Keratinocyte (primary cell): Measurements from ENCODE around the gene CD101. TPM values are rescaled to one million over a fixed set of nuclear protein-coding genes. Genes with fewer than 3 reads are reported as not detected.

Experiments used
- DNase-seq: peaks from one replicate; pipeline ENCODE4 v3.0.0-alpha.2; 2011; ENCODE audit warnings: low read depth, missing footprints, low spot score
- FAIRE-seq: peaks from 2 replicates; lab custom pipeline; 2011; peaks lifted over from hg19 to GRCh38; lab: Jason Lieb, UNC
- H2AFZ ChIP-seq: 2 replicates; pipeline ENCODE4 v1.6.0; 2012; ENCODE audit warnings: low read length, control low read depth, inconsistent platforms; ENCODE audit not compliant: control insufficient read depth
- H3K27ac ChIP-seq: 2 replicates; pipeline ENCODE4 v1.5.1; 2011; ENCODE audit warnings: low read length; ENCODE audit not compliant: control insufficient read depth, insufficient read depth
- H3K27me3 ChIP-seq: 3 replicates; pipeline ENCODE4 v1.6.0; 2011; ENCODE audit warnings: low read length; ENCODE audit not compliant: control insufficient read depth, insufficient read depth; ENCODE audit errors: extremely low read depth
- H3K36me3 ChIP-seq, 2 experiments: 2 replicates in 1 of 2; 3 replicates in 1 of 2; pipeline ENCODE4 v1.5.1; 2011; ENCODE audit warnings: low read length in 2 of 2, mild to moderate bottlenecking in 1 of 2; ENCODE audit not compliant: control insufficient read depth in 2 of 2, insufficient read depth in 2 of 2; ENCODE audit errors: extremely low read depth in 1 of 2
- H3K4me1 ChIP-seq: 3 replicates; pipeline ENCODE4 v1.5.1; 2011; ENCODE audit warnings: low read length; ENCODE audit not compliant: control insufficient read depth, insufficient read depth; ENCODE audit errors: extremely low read depth
- H3K4me2 ChIP-seq: 3 replicates; pipeline ENCODE4 v1.6.0; 2011; ENCODE audit warnings: low read depth, low read length; ENCODE audit not compliant: control insufficient read depth, insufficient read depth; ENCODE audit errors: extremely low read depth
- H3K4me3 ChIP-seq, 3 experiments: fragments of 200-600 bp in 1 of 3; sonication (generic) in 1 of 3; 2 replicates in 2 of 3; 3 replicates in 1 of 3; pipeline ENCODE4 v1.5.1; 2011 to 2016; ENCODE audit warnings: low read length in 3 of 3, mild to moderate bottlenecking in 3 of 3, control low read depth in 2 of 3, inconsistent platforms in 1 of 3, low read depth in 1 of 3, mixed read lengths in 1 of 3, mixed run types in 1 of 3, moderate library complexity in 1 of 3; ENCODE audit not compliant: control insufficient read depth in 2 of 3, insufficient read depth in 2 of 3; ENCODE audit errors: extremely low read depth in 1 of 3
- H3K79me2 ChIP-seq: 2 replicates; pipeline ENCODE4 v1.6.0; 2012; ENCODE audit warnings: low read length; ENCODE audit not compliant: control insufficient read depth, insufficient read depth
- H3K9ac ChIP-seq: 3 replicates; pipeline ENCODE4 v1.6.0; 2011; ENCODE audit warnings: low read length; ENCODE audit not compliant: control insufficient read depth, insufficient read depth; ENCODE audit errors: extremely low read depth
- H3K9me1 ChIP-seq: 3 replicates; pipeline ENCODE4 v1.6.0; 2011; ENCODE audit warnings: low read length; ENCODE audit not compliant: control insufficient read depth, insufficient read depth; ENCODE audit errors: extremely low read depth
- H3K9me3 ChIP-seq: 2 replicates; pipeline ENCODE4 v1.5.1; 2012; ENCODE audit warnings: low read depth, low read length; ENCODE audit not compliant: control insufficient read depth
- H4K20me1 ChIP-seq: 3 replicates; pipeline ENCODE4 v1.6.0; 2011; ENCODE audit warnings: low read length; ENCODE audit not compliant: control insufficient read depth, insufficient read depth; ENCODE audit errors: extremely low read depth
- EZH2 ChIP-seq: IDR thresholded peaks from one replicate; pipeline ENCODE4 v1.6.1; 2012; ENCODE audit warnings: inconsistent platforms, mild to moderate bottlenecking, low read length, moderate library complexity
- dilution Hi-C: fragments of 300-500 bp; cut with MboI; formaldehyde crosslinking; loops from one replicate; pipeline ENCODE4 v1.7.0; 2020; ENCODE audit warnings: low sequenced_read_pairs; ENCODE audit not compliant: extremely low pct_ligation_motif_present
- polyA plus RNA-seq, 5 experiments: library from polyadenylated mRNA; depleted of rRNA in 3 of 5; stranded (reverse) in 3 of 5; stranded (forward) in 1 of 5; unstranded in 1 of 5; fragments of >200 nt; gene quantifications; 1 replicate in 1 of 5; 2 replicates in 3 of 5; 3 replicates in 1 of 5; pipeline versions ENCODE4 v1.2.1 to v1.2.3, GENCODE V29; 2011 to 2012; ENCODE audit warnings: missing spikeins in 2 of 5, low read depth in 1 of 5, low replicate concordance in 1 of 5
- TF ChIP-seq, protein P1 (sequence below), 3 experiments: IDR thresholded peaks in 1 of 3; conservative IDR thresholded peaks in 1 of 3; optimal IDR thresholded peaks in 1 of 3; 2 replicates in 2 of 3; 3 replicates in 1 of 3; pipeline versions ENCODE3 to v1.5.1; 2011; ENCODE audit warnings: low read length in 3 of 3, mild to moderate bottlenecking in 3 of 3, moderate library complexity in 2 of 3, control low read depth in 1 of 3, inconsistent platforms in 1 of 3; ENCODE audit not compliant: insufficient read depth in 2 of 3; ENCODE audit errors: extremely low read depth in 1 of 3

The CD101 gene
- polyA plus RNA-seq, 1 donor (not counting 4 experiments of a cell fraction or from before 2014, with no cell fraction given): 1.8 TPM

DNA sequence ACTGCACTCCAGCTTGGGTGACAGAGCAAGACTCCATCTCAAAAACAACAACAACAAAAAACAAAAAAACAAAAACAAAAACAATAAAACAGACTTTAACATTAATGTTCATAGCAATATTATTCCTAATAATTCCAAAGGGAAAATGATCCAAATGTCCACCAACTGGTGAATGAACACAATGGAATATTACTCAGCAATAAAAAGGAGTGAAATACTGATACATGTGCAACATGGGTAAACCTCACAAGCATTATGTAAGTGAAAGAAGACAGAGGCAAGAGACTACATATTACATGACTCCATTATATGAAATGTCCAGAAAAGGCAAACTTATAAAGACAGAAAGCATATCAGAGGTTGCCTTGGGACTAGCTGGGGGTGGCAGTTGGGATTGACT is 52.5 kb downstream of the CD101 start:
- H3K9ac ChIP-seq: no peak overlapping the region

DNA sequence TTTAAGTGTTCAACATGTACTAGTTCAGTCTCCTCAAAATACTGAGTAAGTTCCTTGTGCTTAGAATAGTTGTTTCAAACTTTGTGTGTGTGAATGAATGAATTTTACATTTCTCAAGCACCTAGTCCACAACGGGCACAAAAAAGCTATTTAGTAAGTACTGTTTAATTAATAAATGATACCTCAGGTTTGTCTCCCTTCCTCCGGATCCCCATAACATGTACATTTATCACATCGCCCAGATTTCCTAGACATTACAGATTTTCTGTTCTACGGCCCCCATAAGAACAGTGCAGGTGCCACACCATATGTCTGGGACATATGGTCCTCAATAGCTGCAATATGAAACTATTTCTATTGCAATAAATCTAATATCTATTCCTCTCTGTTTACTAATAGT is 57.2 kb downstream of the CD101 start:
- FAIRE-seq: no peak
- dilution Hi-C loops: no loop called here
- TF ChIP-seq, protein P1, sequence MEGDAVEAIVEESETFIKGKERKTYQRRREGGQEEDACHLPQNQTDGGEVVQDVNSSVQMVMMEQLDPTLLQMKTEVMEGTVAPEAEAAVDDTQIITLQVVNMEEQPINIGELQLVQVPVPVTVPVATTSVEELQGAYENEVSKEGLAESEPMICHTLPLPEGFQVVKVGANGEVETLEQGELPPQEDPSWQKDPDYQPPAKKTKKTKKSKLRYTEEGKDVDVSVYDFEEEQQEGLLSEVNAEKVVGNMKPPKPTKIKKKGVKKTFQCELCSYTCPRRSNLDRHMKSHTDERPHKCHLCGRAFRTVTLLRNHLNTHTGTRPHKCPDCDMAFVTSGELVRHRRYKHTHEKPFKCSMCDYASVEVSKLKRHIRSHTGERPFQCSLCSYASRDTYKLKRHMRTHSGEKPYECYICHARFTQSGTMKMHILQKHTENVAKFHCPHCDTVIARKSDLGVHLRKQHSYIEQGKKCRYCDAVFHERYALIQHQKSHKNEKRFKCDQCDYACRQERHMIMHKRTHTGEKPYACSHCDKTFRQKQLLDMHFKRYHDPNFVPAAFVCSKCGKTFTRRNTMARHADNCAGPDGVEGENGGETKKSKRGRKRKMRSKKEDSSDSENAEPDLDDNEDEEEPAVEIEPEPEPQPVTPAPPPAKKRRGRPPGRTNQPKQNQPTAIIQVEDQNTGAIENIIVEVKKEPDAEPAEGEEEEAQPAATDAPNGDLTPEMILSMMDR (optimal IDR thresholded peaks at IDR 0.05 in 1 of 3, IDR thresholded peaks at IDR 0.05 in 1 of 3, conservative IDR thresholded peaks at IDR 0.05 in 1 of 3; ENCODE audit: extremely low read depth in 1 of 3, insufficient read depth in 2 of 3, low read length in 3 of 3): no peak
- TF ChIP-seq EZH2: no peak

More for the DNA sequence above, 52.5 kb downstream of the CD101 start:
- dilution Hi-C loops: no loop called here
- peaks cover 19% of the 10 kb centered on the region for H3K4me1 ChIP-seq
- H3K36me3 ChIP-seq: no peaks in the 10 kb centered on the region
- H3K4me2 ChIP-seq: no peak overlapping the region
- TF ChIP-seq, protein P1 (optimal IDR thresholded peaks at IDR 0.05 in 1 of 3, IDR thresholded peaks at IDR 0.05 in 1 of 3, conservative IDR thresholded peaks at IDR 0.05 in 1 of 3; ENCODE audit: extremely low read depth in 1 of 3, insufficient read depth in 2 of 3, low read length in 3 of 3): no peak
- TF ChIP-seq EZH2: no peak
- no peaks in the 10 kb centered on the region for H3K27me3 ChIP-seq
- H3K27ac ChIP-seq: no peak overlapping the region
- H2AFZ ChIP-seq: no peak overlapping the region
- no peaks in the 10 kb centered on the region for H3K9me1 ChIP-seq
- no peaks in the 10 kb centered on the region for H4K20me1 ChIP-seq
- H3K79me2 ChIP-seq: no peaks in the 10 kb centered on the region
- FAIRE-seq (no peak), DNase-seq (no peak)
- H3K9me3 ChIP-seq: no peaks in the 10 kb centered on the region
- no peak overlapping the region for H3K4me3 ChIP-seq

More for the DNA sequence above, 57.2 kb downstream of the CD101 start:
- H3K27me3 ChIP-seq: no peaks in the 10 kb centered on the region
- peak overlapping the region; percentile 89 for H3K4me2 ChIP-seq
- peak overlapping the region; percentile 88 to 97 (median 93) for H3K4me3 ChIP-seq
- H3K4me1 ChIP-seq: peaks cover 26% of the 10 kb centered on the region
- H3K9me1 ChIP-seq: no peaks in the 10 kb centered on the region
- H4K20me1 ChIP-seq: no peaks in the 10 kb centered on the region
- H3K27ac ChIP-seq: peak overlapping the region; percentile 97
- no peak for DNase-seq
- H3K36me3 ChIP-seq: peaks cover 0 to 2% of the 10 kb centered on the region in 2 experiments
- no peaks in the 10 kb centered on the region for H3K9me3 ChIP-seq
- peak overlapping the region; percentile 80 for H2AFZ ChIP-seq
- H3K79me2 ChIP-seq: peaks cover 2% of the 10 kb centered on the region
- peak overlapping the region; percentile 98 for H3K9ac ChIP-seq
